HG02981 (cell line): ENCODE measurements around the gene HEPN1.

Source experiments
- ATAC-seq: cut with Tn5 transposase; IDR thresholded peaks from one replicate; pipeline ENCODE4 v1.9.1; 2021; ENCODE audit warnings: mild to moderate bottlenecking, moderate library complexity; ENCODE audit not compliant: unreplicated experiment

HEPN1 gene

DNA sequence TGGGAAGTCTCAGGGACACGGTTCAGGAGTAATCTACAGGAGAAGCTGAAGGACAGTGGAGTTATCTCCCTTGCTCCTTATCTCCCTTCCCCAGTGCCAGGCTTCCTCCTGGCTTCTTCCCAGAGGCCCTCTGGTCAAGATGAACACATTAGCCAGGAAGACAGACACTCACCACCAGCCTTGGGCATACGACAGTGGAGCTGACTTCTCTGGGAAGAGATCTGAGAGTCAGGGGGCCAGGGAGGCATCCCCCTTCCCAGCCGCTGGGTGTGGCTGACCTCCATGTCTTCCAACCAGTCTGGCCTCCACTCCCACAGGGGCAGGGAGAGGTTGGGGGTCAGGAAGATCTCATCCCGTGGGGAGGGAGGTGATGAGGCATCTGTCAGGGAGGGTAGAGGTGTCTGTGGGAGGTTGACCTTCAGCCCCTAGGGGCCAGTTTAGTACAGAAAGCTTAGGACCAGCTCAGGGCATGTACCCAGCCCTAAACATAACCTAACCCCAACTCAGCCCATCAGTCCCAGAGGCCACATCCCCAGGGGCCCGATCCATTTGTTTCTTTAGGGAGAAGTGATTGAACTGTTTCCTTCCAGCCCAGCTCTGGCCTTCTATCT, 34.1 kb upstream of the HEPN1 start:
- ATAC-seq: no peak

DNA sequence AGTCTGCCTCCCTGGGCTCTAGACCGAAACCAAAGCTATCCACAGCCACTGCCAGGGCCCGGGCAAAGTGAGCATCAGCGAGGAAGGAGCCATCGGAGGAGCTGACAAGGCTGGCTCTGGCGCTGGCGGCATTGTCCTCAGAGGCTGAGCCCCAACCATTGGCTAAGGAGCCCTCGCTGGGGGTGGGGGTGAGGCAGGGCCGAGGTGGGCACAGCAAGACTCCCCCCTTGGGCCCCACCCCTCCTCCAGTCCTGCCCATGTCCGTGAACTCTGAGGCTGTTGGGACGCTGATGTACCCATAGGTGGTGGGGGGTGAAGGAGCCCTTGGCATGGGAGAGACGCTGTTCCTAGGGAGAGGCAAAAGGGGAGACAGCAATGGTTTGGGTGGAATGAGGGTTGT, 32.6 kb upstream of the HEPN1 start:
- ATAC-seq: no peak

DNA sequence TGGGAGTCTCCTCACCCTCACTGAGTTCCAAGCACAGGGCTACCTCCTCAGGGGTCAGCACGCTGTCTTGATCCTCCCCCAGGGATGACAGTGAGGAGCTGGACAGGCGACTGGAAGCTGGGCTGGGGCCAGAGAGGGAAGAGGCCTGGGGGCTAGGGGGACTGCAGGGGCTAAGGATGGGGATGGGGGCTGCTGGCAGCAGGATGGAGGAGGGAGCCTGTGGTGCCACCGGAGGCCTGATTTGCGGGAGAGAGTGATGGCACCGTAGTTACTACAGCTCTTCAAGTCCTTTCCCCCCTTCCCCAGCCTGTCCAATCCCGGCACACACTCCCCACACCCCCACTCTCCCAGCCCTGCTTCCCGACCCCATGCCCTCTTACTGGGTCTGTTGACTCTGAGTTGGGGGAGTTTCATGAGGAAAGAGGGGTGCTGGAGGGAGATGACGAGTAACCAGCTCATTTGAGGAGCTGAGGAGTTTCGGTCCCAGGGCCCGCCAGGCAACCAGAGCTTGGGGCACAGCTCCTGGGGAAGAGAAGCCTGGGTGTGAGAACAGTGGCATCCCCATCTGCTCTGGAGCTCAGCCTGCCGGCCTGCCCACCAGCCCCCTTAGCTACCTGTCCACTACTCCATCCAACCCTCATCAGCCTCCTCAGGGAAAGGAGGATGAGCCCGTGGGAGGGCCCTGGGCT, 31.9 kb upstream of the HEPN1 start:
- no peak for ATAC-seq

DNA sequence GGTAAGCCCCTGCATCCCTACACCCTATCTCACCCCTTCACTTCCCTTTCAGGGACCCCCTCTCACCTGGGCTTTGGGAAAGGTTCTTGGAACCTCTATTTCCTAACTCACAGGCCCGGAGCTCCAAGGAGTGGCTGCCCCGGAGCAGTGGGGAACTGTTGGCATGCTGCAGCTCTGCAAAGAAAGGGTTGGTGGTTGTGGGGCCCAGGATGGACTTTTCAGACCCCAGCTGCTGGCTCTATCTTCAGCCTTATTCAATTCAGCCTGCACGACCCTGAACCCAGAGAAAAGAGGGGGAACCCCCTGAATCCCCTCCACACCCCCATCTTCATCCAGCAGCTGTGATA, 31.4 kb upstream of the HEPN1 start:
- ATAC-seq: no peak

DNA sequence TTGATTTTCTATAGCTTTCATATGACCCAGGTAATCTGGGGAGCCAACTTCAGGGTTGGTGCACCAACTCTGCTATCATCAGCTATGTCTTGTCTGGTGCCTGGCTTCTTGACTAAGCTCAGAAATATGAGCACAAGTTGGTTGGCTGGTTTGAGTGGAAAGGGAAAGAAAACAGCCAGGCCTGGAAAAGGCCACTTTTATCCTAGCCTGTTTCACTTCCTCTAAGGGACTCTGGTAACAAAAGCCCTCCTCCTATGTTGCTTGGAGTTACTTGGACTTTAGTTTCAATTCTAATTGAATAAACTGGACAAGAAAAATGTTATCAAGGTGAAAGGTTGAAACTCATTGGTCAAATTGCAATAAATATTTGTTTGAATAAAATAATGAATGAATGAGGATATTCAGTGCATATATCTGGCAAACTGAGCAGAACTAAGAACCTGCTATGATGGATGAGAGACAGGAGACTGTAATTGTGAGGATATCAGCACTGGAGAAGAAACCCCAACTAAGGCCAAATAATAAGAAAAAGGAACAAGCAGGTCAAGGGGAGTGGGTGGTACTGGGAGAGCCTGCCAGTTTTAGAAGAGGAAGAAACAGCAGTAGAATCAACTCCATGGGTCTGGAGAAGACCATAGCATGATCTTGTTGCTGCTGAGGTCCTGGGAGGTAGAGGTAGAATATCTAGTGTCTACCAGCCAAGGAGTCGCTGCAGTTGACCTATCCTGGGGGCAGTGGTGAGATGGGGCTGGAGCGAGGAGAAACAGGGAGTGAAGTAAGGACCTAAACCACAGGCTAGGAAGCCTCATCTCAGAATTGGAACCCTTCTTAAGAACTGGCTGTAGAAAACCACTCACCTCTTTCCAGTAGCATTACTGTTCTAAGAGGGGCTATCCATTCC, 29.6 kb upstream of the HEPN1 start:
- no peak for ATAC-seq

DNA sequence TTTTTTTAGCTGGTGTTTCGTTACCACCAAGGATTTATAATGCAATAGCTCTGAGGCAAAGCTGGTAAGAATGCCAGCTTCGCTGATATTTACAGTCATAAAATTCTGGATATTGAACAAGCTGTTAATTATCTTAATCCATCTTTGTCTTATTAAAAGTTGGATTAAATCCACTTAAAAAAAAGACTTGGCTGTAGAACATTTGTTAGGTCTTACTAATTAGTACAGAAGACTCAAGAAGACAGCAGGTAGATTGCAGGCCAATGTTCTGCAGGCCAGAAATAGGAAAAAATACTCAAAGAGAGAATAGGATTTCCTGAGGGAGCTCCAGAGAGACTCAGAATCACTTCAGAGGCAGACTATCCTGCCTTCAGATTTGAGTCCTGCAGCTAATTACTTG, 28.9 kb upstream of the HEPN1 start:
- no peak for ATAC-seq

DNA sequence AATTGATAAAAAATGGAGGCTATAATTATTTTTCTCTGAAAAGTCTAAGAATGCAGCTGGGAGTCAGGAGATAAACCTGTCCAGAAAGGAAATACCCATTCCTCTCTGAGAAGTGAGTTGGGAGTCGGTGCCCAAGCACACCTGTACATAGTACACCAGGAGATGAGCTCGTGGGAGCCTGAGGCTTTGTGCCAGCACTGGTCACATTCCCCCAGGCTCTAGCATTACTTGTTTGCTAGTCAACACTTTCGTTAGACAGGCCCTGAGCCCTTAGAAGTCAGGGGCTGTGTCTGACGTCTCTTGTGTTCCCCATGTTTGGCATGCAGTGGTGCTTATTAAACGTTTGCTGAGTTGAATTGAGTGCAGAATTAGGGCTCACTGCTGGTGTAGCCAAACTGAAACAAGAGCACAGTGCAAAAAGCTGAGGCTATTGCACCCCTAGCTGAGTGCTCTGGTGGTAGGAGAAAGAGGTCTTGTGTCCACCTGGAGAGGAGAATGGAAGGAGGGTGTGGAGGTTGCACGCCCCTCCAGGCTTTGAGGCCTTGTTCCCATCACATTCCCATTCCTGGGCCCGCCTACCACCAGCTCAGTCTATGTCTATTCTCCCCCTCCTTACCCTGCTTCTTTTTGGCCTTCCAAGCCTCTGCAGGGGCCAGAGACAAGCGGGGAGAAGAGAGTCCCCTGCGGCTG, 28.2 kb upstream of the HEPN1 start:
- ATAC-seq: no peak

DNA sequence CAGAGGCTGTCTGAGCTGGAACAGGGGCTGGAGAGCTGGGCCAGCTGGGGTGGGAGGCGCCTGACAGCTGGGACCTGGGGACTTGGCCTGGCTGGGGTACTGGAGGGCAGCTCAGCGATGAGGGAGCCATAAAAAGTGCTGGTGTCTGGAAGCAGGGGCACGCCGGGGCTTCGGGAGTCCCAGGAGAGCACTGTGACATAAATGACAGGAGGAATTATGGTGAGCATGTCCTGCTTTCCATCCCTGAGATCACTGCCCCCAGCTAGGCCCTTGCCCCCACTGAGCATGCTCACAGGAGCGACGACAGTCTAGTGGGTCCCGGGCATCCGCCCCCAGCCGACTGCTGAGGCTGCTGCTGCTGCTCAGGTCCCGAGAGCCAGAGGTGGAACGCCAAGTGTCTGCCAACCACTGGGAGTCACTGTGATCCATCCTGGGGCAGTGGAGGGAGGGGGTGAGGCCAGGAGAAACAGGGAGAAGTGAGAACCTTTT, 27.6 kb upstream of the HEPN1 start:
- no peak for ATAC-seq

DNA sequence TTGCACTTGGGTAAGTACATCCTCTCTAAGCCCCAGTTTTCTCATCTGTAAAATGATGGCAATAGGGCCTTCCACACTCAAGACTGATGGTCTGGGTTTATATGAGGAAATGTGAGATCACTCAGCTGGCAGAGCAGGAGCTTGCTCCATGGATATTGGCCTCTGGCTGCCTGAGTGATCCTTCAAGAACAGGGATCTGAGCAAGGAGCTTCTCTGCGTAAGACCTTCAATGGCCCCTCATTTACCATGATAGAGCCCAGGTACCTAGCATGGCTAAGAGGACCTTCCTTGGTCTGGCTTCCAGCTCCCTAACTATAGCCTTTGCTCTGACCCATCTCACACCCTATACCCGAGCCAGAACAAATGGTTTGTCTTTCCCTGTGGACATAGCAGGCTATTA, 26.9 kb upstream of the HEPN1 start:
- ATAC-seq: no peak

DNA sequence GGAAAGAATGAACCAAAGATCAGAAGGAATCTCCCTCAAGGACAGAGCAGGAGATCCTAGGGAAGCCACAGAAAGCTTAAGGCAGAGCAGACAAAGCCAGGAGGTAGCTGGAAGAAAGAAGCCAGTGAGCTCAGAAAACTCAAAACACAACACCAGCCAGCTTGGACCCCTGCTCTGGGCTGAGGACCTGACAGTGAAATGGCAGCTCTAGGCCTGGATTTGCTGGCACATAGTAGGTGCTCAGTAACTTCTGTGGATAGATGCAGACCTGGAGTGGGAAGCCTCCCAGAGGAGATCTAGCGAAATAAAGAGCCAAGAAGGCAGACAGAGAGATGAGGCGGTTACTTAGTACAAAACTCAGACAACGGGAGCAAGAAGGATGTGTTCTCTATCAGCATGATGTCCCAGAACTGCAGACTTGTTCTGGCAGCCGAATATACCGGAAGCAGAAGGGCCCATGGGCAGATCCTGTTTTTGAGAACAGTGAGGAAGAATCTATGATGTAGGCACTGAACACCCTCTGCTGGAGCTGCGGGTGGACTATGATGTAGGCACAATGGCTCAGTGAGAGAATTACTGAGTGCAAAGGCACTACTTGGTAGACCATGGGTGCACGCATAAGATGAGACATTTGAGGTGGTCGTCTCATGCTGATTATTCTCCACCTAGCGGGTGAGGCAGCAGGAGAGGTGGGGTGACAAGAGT, 26.1 kb upstream of the HEPN1 start:
- no peak for ATAC-seq

DNA sequence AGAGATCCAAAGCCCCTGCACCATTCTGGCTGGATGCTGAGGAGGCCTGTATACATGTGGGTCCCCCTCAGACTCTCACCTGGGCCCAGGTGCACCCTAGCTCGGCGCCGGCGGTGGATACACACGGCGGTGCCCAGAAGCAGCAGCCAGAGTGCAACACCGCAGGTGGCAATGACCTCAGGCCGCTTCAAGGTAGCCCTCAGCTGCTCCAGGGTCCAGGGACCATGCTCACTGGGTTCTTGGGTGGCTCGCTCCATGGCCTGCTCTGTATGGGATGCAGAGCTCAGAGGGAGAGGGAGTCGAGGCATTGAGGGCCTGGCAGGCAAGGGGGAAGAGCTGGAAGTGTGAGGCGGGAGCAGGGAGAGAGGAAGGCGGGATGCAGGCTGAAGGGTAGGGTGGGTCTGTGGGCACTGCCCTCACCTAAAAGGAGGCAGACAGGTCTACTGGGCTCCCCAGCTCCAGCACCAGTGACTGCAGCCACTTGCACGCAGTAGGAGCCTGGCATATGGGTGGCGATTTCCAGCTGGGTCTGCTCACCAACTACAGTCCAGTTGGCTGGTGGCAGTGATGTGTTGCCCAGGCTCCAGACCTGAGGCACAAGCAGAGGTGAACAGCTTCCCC, 25.2 kb upstream of the HEPN1 start:
- no peak for ATAC-seq

DNA sequence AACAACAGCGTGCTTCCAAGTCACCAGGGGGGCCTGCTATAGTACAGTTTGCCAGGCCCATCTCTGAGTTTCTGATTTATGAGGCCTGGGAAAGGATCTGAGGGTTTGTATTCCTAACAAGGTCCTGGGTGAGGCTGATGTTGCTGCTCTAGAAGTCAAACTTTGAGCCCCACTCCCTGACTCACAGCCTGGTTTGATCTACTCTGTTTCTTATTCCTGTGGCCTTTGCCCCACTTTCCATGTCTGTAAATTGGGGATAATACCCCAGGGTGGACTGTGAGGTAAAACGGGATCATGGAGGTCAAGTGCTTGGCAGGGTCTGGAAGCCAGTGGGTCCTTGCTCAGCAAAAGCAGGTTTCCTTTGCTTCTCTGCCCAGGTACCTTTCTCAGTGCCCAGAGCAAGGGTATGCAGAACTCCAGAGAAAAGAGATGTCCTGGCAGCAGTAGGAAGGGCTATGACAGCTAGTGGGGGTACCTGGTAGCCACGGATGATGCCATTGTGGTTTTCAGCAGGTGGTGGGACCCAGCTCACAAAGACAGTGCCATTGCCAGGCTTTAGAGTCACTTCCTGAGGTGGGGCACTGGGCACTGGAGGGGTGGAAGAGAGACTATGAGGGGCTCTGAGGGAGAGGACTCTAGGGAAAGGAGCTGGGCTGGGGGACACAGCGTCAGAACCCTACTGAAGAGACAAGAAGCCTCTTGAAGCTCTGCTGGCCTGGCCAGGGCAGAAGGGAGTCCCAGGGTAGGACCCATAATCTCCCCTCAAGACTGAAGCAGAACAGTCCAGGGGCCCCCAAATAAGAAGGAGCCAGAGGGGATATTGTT, 24.2 kb upstream of the HEPN1 start:
- no peak for ATAC-seq

DNA sequence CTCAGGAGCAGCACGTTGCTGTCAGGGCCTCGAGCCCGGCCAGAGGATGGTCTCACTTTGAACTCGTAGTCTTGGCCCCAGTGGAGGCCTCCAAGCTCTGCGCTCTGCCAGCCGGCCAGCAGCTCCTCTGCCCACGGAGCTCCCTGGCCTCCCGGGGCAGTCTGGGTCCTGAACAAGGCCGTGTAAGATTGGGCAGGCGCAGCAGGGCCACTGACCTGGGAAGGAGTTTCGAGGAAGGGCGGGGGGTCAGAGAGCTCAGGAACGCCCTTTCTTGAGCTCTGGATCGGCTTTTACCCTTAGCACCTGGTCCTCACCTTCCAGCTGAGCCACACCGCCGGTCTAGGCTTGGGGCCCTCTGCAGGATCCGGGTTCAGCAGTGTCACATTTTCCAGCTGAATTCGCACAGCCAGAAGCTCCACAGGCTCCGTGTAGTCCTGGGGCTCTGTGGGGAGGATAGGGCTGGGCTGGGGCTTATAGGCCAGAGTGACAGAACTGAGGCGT, 23.5 kb upstream of the HEPN1 start:
- ATAC-seq: no peak

DNA sequence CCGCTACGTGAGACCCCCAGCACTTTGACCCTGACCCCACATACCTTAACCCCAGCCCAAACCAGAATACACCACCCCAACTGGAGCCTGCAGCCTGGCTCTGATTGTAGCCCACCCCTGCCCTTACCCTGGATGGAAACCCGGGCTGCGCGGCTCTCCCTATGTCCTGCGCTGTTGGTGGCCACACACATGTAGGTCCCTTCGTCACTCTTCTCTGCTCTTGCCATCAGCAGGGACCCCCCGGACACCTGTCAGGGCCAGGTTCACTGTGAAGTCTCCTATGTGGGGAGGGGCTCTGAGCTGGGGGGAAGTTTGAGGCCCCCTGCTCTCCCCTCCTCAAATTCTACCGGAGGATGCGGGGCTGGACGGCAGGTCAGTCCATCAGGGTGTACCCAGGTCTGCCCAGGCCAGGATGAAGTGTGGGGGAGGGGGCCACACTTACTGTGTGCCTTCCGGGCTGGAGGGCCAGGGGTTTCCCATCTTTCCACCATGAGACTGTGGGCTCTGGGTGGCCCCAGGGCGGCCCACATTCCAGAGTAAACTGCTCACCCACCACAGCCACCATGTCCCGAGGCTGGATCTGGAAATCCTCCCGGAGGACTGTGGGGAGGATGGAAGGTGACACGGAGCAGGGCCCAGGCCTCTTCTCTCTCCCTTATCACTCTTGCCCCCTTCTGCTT, 22.8 kb upstream of the HEPN1 start:
- ATAC-seq: no peak

DNA sequence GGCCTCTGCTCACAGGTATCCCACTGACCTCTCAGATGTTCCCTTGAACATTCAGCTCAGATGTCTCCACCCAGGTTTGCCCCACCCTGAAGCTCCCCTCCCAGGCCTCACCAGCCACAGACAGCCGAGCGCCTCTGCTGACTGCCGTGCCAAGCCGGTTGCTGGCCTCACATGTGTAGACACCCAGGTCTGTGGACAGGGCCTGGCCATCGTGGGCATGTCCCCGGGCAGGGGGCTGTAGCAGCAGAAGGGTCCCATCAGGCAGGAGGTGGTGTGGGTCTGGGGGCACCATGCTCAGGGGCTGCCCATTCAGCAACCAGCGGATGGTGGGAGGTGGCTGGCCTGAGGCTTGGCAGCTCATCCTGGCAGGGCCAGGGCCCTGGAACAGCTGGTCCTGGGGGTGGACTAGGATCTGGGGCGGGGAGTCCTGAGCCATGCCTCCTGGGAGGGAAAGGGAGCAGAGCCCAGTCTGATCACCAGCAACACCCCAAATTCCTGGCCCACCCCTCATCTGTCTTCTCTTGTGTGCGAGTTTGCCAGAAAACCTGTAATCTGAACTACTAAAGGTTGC, 22.1 kb upstream of the HEPN1 start:
- ATAC-seq: no peak

DNA sequence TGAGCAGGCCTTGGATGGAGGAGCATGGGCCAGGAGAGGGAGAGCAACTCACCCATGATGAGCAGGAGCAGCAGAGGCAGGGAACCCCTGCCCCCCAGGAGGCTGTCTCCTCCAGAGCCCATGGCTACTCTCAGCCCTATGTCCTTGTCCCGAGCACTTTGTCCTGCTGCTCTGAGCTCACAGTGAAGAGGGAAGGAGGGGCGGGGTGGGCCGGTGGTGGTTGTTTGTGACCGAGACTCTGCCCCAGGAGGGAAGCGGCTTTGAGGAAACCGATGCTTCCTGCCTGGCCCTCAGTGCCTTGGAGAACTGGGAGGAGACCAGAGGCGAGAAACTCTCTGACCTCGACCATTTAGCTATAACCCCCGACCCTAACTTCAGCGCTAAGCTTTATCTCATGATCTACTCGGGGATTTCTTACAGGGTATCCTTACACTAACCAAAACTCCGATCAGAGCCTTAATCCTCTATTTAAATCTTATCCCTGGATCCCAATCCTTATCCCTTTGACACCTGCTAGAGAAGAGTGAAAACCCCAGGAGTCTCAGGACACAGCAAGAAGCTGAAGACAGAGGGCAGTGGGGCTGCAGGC, 21.3 kb upstream of the HEPN1 start, which contains the start of gene ROBO4:
TSS of gene ROBO4 (minus strand) at position 192 of the 589 bp plus-strand sequence. CDS start at position 122, 70 bp downstream.
- no peak for ATAC-seq

DNA sequence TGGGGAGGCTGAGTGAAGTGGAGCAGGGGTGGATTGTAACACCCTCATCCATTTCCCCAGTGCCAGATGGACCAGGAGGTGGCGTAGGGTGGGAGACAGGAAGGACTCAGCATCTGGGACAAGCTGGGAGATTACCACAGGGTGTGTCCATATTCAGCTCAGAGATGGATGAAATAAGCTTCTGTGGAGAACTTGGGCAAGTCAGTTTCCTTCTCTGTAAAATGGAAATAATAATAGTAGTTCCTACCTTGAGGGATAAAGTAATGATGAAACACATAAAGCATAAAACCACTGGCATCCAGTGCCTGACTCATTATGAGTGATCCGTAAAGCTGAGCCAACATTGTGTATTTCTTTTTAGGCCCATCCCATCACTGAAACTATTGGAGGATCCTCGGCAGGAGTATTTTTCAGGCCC, 20.8 kb upstream of the HEPN1 start:
- no peak for ATAC-seq

DNA sequence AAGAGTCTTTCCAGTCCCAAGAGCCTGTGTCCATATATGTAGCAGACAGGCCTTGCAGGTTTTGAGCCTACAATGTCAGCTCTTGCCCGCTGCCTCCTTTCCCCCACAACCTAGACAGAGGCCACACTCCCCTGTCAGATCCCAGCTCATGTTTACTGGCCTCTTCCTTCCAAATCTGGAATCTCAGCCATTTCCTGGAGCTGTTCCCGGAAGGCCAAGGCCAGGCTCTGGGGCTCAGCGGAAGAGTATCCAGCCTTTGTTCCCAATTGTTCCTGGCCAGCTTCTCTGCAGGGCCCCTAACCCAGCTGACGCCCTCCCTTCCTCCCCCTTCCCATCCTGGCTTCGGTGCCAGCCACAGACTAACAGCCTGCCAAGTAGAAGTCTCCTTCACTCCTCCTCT, 20.3 kb upstream of the HEPN1 start:
- no peak for ATAC-seq
